Liver (tissue), 9 donors: Measurements from ENCODE around the gene PREX1. TPM values are rescaled to one million over a fixed set of nuclear protein-coding genes. Genes with fewer than 3 reads are reported as not detected.

Experiments used
- DNase-seq: peaks from one replicate; pipeline ENCODE4 v3.0.0-alpha.2; 2017; ENCODE audit warnings: low spot score
- H3K27ac ChIP-seq, 2 donors: one replicate each; pipeline ENCODE4 v1.7.0; 2013; ENCODE audit warnings: inconsistent platforms in 2 of 2, low read length in 2 of 2, control low read depth in 1 of 2, low read depth in 1 of 2, mild to moderate bottlenecking in 1 of 2
- H3K27me3 ChIP-seq, 4 donors: one replicate each; pipeline versions ENCODE4 v1.6.1 to v1.7.0; 2013; ENCODE audit warnings: low read length in 3 of 4, inconsistent platforms in 1 of 4, mild to moderate bottlenecking in 1 of 4, moderate library complexity in 1 of 4; ENCODE audit not compliant: control insufficient read depth in 4 of 4, insufficient read depth in 4 of 4
- H3K36me3 ChIP-seq, 4 donors: one replicate each; pipeline versions ENCODE4 v1.6.1 to v1.7.0; 2013; ENCODE audit warnings: low read length in 3 of 4, mild to moderate bottlenecking in 3 of 4, low read depth in 1 of 4, moderate library complexity in 1 of 4; ENCODE audit not compliant: control insufficient read depth in 4 of 4, insufficient read depth in 3 of 4
- H3K4me1 ChIP-seq, 4 donors: one replicate each; pipeline versions ENCODE4 v1.6.1 to v1.7.0; 2013; ENCODE audit warnings: low read length in 3 of 4, mild to moderate bottlenecking in 3 of 4, moderate library complexity in 1 of 4; ENCODE audit not compliant: control insufficient read depth in 4 of 4, insufficient read depth in 4 of 4
- H3K4me3 ChIP-seq, 3 donors: one replicate each; pipeline versions ENCODE4 v1.6.1 to v1.7.0; 2013; ENCODE audit warnings: low read length in 3 of 3, control low read depth in 1 of 3, low read depth in 1 of 3, mild to moderate bottlenecking in 1 of 3
- H3K9ac ChIP-seq, 2 donors: one replicate each; pipeline ENCODE4 v1.7.0; 2013; ENCODE audit warnings: low read length in 2 of 2, mild to moderate bottlenecking in 2 of 2, moderate library complexity in 2 of 2, control low read depth in 1 of 2, low read depth in 1 of 2
- H3K9me3 ChIP-seq, 4 donors: one replicate each; pipeline versions ENCODE4 v1.6.1 to v1.7.0; 2013; ENCODE audit warnings: low read length in 3 of 4; ENCODE audit not compliant: control insufficient read depth in 4 of 4
- EGR1 ChIP-seq, 2 donors: IDR thresholded peaks; 2 replicates each; pipeline ENCODE4 v1.6.1; 2016 to 2018; ENCODE audit warnings: antibody characterized with exemption in 2 of 2, low read depth in 2 of 2
- FOXA1 ChIP-seq: IDR thresholded peaks from 2 replicates; pipeline ENCODE4 v1.6.1; 2016; ENCODE audit warnings: antibody characterized with exemption
- FOXA2 ChIP-seq: IDR thresholded peaks from 2 replicates; pipeline ENCODE4 v1.6.1; 2016; ENCODE audit warnings: antibody characterized with exemption
- GABPA ChIP-seq, 2 donors: IDR thresholded peaks in 1 of 2; conservative IDR thresholded peaks in 1 of 2; 2 replicates each; pipeline ENCODE4 v1.6.1; 2016; ENCODE audit warnings: antibody characterized with exemption in 2 of 2, mild to moderate bottlenecking in 1 of 2, moderate library complexity in 1 of 2
- HNF4G ChIP-seq: IDR thresholded peaks from 2 replicates; pipeline ENCODE4 v1.6.1; 2016; ENCODE audit warnings: antibody characterized with exemption
- JUND ChIP-seq, 2 donors: IDR thresholded peaks; 2 replicates each; pipeline ENCODE4 v1.6.1; 2016; ENCODE audit warnings: antibody characterized with exemption in 2 of 2
- NR2F2 ChIP-seq: IDR thresholded peaks from 2 replicates; pipeline ENCODE4 v1.6.1; 2016; ENCODE audit warnings: antibody characterized with exemption
- RAD21 ChIP-seq, 2 donors: IDR thresholded peaks; 2 replicates each; pipeline ENCODE4 v1.6.1; 2016; ENCODE audit warnings: antibody characterized with exemption in 2 of 2, mild to moderate bottlenecking in 2 of 2
- RXRA ChIP-seq, 2 donors: IDR thresholded peaks; 2 replicates each; pipeline ENCODE4 v1.6.1; 2017 to 2018; ENCODE audit warnings: antibody characterized with exemption in 2 of 2, mild to moderate bottlenecking in 1 of 2
- SP1 ChIP-seq: IDR thresholded peaks from 2 replicates; pipeline ENCODE4 v1.6.1; 2018; ENCODE audit warnings: antibody characterized with exemption, mild to moderate bottlenecking
- TAF1 ChIP-seq: conservative IDR thresholded peaks from 2 replicates; pipeline ENCODE4 v1.6.1; 2016; ENCODE audit warnings: antibody characterized with exemption, mild to moderate bottlenecking
- YY1 ChIP-seq: IDR thresholded peaks from 2 replicates; pipeline ENCODE4 v1.6.1; 2016; ENCODE audit warnings: antibody characterized with exemption, mild to moderate bottlenecking
- WGBS: extraction: QIAGEN DNeasy Blood & Tissue Kit; methylation state at CpG from one replicate; pipeline ENCODE4 v1.1.7; 2013; 5-methylcytosine and 5-hydroxymethylcytosine counted together
- polyA plus RNA-seq, 2 donors: library from polyadenylated mRNA; stranded (reverse) in 1 of 2; unstranded in 1 of 2; fragments of 200-250 nt in 1 of 2; fragments of >200 nt in 1 of 2; fragmentation: Nextera tagmentation in 1 of 2; extraction: Ambion mirVana in 1 of 2; gene quantifications; one replicate each; pipeline versions ENCODE4 v1.2.1 to v1.2.3, GENCODE V29; 2013 to 2015
- total RNA-seq, 2 donors: library from RNA; depleted of rRNA; stranded (reverse); fragments of >200 nt; gene quantifications; one replicate each; pipeline ENCODE4 v1.2.3, GENCODE V29; 2014
- TF ChIP-seq, protein P1 (sequence below): fragments of 150-350 bp; IDR thresholded peaks from 2 replicates; pipeline ENCODE4 v1.5.1; 2017; ENCODE audit warnings: improper control_type of control experiment, low read depth, low read length; ENCODE audit not compliant: missing input control
- TF ChIP-seq, protein P2 (sequence below): IDR thresholded peaks from 2 replicates; pipeline ENCODE4 v1.6.1; 2016; ENCODE audit warnings: antibody characterized with exemption
- TF ChIP-seq, protein P3 (sequence below): IDR thresholded peaks from 2 replicates; pipeline ENCODE4 v1.6.1; 2016; ENCODE audit warnings: antibody characterized with exemption
- TF ChIP-seq, protein P4 (sequence below): IDR thresholded peaks from 2 replicates; pipeline ENCODE4 v1.6.1; 2016; ENCODE audit warnings: antibody characterized with exemption
- TF ChIP-seq, protein P5 (sequence below): IDR thresholded peaks from 2 replicates; pipeline ENCODE4 v1.6.1; 2016; ENCODE audit warnings: antibody characterized with exemption, mild to moderate bottlenecking
- donor health status: healthy.
- donor health status: healthy.
- donor health status: healthy.
- donor health status: healthy.
- donor health status: healthy.

PREX1 gene
- total and polyA plus RNA-seq, 4 donors, result 2.2 to 18.0 (median 10.8) TPM

DNA sequence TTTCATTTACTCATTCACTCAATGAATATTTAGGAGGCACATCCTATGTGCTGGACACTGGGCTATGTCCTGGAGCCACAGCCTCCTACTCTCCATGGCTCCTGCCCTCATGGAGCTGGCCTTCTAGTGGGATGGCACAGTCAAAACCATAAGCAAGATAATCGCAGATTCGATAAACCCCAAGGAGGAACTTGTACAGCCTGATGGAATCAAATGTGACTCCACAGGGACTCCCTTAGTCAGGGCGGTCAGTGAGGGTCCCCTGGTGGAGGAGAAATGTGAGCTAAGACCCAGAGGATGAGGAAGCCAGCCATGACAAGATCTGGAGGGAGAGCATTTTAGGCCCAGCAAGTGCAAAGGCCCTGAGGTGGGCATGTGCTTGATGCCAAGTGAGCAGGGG, 211.9 kb downstream of the PREX1 start:
- no peak overlapping the region for H3K4me3 ChIP-seq
- no peak overlapping the region for H3K27ac ChIP-seq
- no peak overlapping the region for H3K9ac ChIP-seq
- no peaks in the 10 kb centered on the region for H3K9me3 ChIP-seq
- H3K4me1 ChIP-seq, result peaks cover 0 to 5% (median 3%) of the 10 kb centered on the region in 4 donors
- H3K27me3 ChIP-seq, result peaks cover 0 to 4% (median 0%) of the 10 kb centered on the region in 4 donors
- no peaks in the 10 kb centered on the region for H3K36me3 ChIP-seq
- TF ChIP-seq, protein P1, sequence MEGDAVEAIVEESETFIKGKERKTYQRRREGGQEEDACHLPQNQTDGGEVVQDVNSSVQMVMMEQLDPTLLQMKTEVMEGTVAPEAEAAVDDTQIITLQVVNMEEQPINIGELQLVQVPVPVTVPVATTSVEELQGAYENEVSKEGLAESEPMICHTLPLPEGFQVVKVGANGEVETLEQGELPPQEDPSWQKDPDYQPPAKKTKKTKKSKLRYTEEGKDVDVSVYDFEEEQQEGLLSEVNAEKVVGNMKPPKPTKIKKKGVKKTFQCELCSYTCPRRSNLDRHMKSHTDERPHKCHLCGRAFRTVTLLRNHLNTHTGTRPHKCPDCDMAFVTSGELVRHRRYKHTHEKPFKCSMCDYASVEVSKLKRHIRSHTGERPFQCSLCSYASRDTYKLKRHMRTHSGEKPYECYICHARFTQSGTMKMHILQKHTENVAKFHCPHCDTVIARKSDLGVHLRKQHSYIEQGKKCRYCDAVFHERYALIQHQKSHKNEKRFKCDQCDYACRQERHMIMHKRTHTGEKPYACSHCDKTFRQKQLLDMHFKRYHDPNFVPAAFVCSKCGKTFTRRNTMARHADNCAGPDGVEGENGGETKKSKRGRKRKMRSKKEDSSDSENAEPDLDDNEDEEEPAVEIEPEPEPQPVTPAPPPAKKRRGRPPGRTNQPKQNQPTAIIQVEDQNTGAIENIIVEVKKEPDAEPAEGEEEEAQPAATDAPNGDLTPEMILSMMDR, result no peak
- TF ChIP-seq FOXA2 (no peak), NR2F2 (no peak), HNF4G (no peak), TAF1 (no peak), GABPA (IDR thresholded peaks at IDR 0.05 in 1 of 2, conservative IDR thresholded peaks at IDR 0.05 in 1 of 2) (no peak), JUND (IDR thresholded peaks at IDR 0.05) (no peak), RXRA (IDR thresholded peaks at IDR 0.05) (no peak), YY1 (no peak), RAD21 (IDR thresholded peaks at IDR 0.05) (no peak), EGR1 (IDR thresholded peaks at IDR 0.05; ENCODE audit: low read depth in 2 of 2) (no peak), SP1 (no peak)
- TF ChIP-seq, protein P2, sequence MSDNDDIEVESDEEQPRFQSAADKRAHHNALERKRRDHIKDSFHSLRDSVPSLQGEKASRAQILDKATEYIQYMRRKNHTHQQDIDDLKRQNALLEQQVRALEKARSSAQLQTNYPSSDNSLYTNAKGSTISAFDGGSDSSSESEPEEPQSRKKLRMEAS, result no peak
- TF ChIP-seq, protein P3, sequence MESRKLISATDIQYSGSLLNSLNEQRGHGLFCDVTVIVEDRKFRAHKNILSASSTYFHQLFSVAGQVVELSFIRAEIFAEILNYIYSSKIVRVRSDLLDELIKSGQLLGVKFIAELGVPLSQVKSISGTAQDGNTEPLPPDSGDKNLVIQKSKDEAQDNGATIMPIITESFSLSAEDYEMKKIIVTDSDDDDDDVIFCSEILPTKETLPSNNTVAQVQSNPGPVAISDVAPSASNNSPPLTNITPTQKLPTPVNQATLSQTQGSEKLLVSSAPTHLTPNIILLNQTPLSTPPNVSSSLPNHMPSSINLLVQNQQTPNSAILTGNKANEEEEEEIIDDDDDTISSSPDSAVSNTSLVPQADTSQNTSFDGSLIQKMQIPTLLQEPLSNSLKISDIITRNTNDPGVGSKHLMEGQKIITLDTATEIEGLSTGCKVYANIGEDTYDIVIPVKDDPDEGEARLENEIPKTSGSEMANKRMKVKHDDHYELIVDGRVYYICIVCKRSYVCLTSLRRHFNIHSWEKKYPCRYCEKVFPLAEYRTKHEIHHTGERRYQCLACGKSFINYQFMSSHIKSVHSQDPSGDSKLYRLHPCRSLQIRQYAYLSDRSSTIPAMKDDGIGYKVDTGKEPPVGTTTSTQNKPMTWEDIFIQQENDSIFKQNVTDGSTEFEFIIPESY, result no peak
- TF ChIP-seq, protein P4, sequence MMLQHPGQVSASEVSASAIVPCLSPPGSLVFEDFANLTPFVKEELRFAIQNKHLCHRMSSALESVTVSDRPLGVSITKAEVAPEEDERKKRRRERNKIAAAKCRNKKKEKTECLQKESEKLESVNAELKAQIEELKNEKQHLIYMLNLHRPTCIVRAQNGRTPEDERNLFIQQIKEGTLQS, result no peak
- no peak for DNase-seq
- WGBS, result 91% methylated on average over 3 of the region's 3 CpGs

DNA sequence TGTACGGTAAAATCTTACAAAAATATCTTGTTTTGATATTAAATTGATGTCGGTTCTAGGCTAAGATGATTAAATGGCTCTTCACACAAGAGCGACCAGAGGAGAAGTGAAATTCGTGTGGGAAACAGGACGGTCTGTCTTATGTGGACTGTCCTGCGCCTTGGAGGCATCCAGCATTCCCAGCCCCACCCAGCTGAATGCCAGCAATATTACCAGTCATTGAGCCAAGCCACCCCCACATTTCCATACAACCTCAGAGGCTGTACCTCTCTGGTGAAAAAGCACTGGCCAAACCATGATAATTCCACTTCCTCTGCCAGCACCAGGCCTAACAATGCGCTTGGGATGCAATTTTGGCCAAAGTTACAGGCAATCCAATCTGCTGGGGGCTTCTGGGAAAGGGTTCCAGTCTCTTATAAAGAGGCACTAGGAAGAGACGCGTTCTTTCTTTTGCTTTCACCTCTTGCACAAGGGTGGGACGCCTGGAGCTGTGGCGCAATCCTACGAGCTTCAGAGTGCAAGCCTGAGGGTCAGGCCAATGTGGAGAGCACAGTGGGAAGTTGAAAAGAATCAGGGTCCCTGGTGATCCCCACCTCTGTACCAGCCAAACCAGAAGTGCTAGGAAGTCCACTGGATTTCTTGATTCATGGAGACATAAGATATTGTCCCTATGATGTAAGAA, 213.1 kb downstream of the PREX1 start:
- Histone ChIP-seq H3K27ac (no peak overlapping the region), H3K27me3 (peaks cover 0 to 4% (median 0%) of the 10 kb centered on the region in 4 donors), H3K9ac (no peak overlapping the region), H3K9me3 (no peaks in the 10 kb centered on the region), H3K4me1 (no peaks in the 10 kb centered on the region), H3K4me3 (no peak overlapping the region), H3K36me3 (no peaks in the 10 kb centered on the region)
- no peak for DNase-seq
- TF ChIP-seq, protein P3, result no peak
- TF ChIP-seq YY1 (no peak), RXRA (IDR thresholded peaks at IDR 0.05) (no peak), FOXA2 (no peak), GABPA (IDR thresholded peaks at IDR 0.05 in 1 of 2, conservative IDR thresholded peaks at IDR 0.05 in 1 of 2) (no peak), EGR1 (IDR thresholded peaks at IDR 0.05; ENCODE audit: low read depth in 2 of 2) (no peak), HNF4G (no peak), NR2F2 (no peak), FOXA1 (no peak), RAD21 (IDR thresholded peaks at IDR 0.05) (no peak)
- TF ChIP-seq, protein P4, result no peak
- TF ChIP-seq, protein P5, sequence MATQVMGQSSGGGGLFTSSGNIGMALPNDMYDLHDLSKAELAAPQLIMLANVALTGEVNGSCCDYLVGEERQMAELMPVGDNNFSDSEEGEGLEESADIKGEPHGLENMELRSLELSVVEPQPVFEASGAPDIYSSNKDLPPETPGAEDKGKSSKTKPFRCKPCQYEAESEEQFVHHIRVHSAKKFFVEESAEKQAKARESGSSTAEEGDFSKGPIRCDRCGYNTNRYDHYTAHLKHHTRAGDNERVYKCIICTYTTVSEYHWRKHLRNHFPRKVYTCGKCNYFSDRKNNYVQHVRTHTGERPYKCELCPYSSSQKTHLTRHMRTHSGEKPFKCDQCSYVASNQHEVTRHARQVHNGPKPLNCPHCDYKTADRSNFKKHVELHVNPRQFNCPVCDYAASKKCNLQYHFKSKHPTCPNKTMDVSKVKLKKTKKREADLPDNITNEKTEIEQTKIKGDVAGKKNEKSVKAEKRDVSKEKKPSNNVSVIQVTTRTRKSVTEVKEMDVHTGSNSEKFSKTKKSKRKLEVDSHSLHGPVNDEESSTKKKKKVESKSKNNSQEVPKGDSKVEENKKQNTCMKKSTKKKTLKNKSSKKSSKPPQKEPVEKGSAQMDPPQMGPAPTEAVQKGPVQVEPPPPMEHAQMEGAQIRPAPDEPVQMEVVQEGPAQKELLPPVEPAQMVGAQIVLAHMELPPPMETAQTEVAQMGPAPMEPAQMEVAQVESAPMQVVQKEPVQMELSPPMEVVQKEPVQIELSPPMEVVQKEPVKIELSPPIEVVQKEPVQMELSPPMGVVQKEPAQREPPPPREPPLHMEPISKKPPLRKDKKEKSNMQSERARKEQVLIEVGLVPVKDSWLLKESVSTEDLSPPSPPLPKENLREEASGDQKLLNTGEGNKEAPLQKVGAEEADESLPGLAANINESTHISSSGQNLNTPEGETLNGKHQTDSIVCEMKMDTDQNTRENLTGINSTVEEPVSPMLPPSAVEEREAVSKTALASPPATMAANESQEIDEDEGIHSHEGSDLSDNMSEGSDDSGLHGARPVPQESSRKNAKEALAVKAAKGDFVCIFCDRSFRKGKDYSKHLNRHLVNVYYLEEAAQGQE, result no peak
- TF ChIP-seq, protein P1, result no peak
- WGBS, result 66% methylated on average over 12 of the region's 12 CpGs
